Gastrocnemius medialis (tissue), 4 donors: ENCODE measurements around the gene ZFP1. TPM values are rescaled to one million over a fixed set of nuclear protein-coding genes. Genes with fewer than 3 reads are reported as not detected.

ENCODE experiments used
- ATAC-seq, 2 donors: fragments of 150-250 bp; one replicate each; pipeline ENCODE4 v1.9.1; 2016
- DNase-seq, 2 donors: peaks; one replicate each; pipeline ENCODE4 v3.0.0-alpha.2; 2019
- H3K27ac ChIP-seq, 4 donors: fragments of 200-600 bp; sonication (generic); 1 replicate in 1 of 4; 2 replicates in 3 of 4; pipeline ENCODE4 v1.5.1; 2016 to 2018; ENCODE audit warnings: mild to moderate bottlenecking in 2 of 4, moderate library complexity in 1 of 4
- H3K27me3 ChIP-seq, 3 donors: fragments of 200-600 bp; sonication (generic) in 2 of 3; 1 replicate in 1 of 3; 2 replicates in 2 of 3; pipeline versions ENCODE4 v1.5.1 to v1.6.0; 2016 to 2019; ENCODE audit warnings: mild to moderate bottlenecking in 1 of 3, moderate library complexity in 1 of 3
- H3K36me3 ChIP-seq, 2 donors: fragments of 200-600 bp; sonication (generic) in 1 of 2; one replicate each; pipeline ENCODE4 v1.5.1; 2017 to 2018
- H3K4me1 ChIP-seq, 2 donors: fragments of 200-600 bp; sonication (generic) in 1 of 2; one replicate each; pipeline ENCODE4 v1.5.1; 2016 to 2017; ENCODE audit warnings: mild to moderate bottlenecking in 2 of 2
- H3K4me3 ChIP-seq, 4 donors: fragments of 200-600 bp; sonication (generic) in 3 of 4; 1 replicate in 1 of 4; 2 replicates in 3 of 4; pipeline ENCODE4 v1.5.1; 2016 to 2019; ENCODE audit warnings: mild to moderate bottlenecking in 2 of 4
- H3K9me3 ChIP-seq, 3 donors: fragments of 200-600 bp; sonication (generic) in 2 of 3; 1 replicate in 1 of 3; 2 replicates in 2 of 3; pipeline ENCODE4 v1.5.1; 2016 to 2019
- CTCF ChIP-seq, 5 experiments: fragments of 450-650 bp in 3 of 5; fragments of 200-600 bp in 2 of 5; sonication (generic) in 2 of 5; IDR thresholded peaks in 4 of 5; conservative IDR thresholded peaks in 1 of 5; 1 replicate in 4 of 5; 2 replicates in 1 of 5; pipeline ENCODE4 v1.5.1; 2016 to 2019; ENCODE audit warnings: antibody characterized with exemption in 5 of 5, mild to moderate bottlenecking in 3 of 5, moderate library complexity in 3 of 5
- POLR2A ChIP-seq, 2 donors: fragments of 450-650 bp; IDR thresholded peaks; one replicate each; pipeline ENCODE4 v1.6.1; 2017; ENCODE audit warnings: antibody characterized with exemption in 2 of 2, mild to moderate bottlenecking in 2 of 2, moderate library complexity in 2 of 2
- in situ Hi-C, 4 donors: fragments of 200-750 bp; cut with MboI; loops; one replicate each; pipeline versions ENCODE4 v1.15.0 to v1.8.0; 2017; ENCODE audit warnings: low sequenced_read_pairs in 4 of 4
- intact Hi-C: fragments of 100-400 bp; cut with DNase I; formaldehyde crosslinking; loops from one replicate; pipeline ENCODE4 v1.15.1; 2023; ENCODE audit warnings: low total_unique reads
- total RNA-seq, 4 donors: library from RNA; depleted of rRNA; stranded (reverse); fragments of >200 nt; gene quantifications; one replicate each; pipeline versions ENCODE4 v1.1.0 to v1.2.3, GENCODE V29; 2016

ZFP1 gene
- total RNA-seq, 4 donors from 2014 or later = 4.1 to 11.0 (median 6.5) TPM

- in situ Hi-C loops (loop anchor here in 1 of 4 donors (25.0 kb wide), 1 partner anchor 581 kb away; no protein-coding TSS in a partner anchor), intact Hi-C loops (no loop called here)
- Histone ChIP-seq H3K27me3 (no peaks in the 10 kb centered on the region), H3K4me3 (no peak overlapping the region), H3K4me1 (no peaks in the 10 kb centered on the region), H3K9me3 (peaks cover 0 to 3% (median 3%) of the 10 kb centered on the region in 3 donors), H3K36me3 (no peaks in the 10 kb centered on the region), H3K27ac (no peak overlapping the region)
- ATAC-seq (no peak), DNase-seq (no peak)
- TF ChIP-seq POLR2A (IDR thresholded peaks at IDR 0.05) = no peak
- no peak for TF ChIP-seq CTCF (IDR thresholded peaks at IDR 0.05 in 4 of 5, conservative IDR thresholded peaks at IDR 0.05 in 1 of 5)
Measured at GRCh38 chr16:75181630-75182029, 33.3 kb downstream of the ZFP1 start.

GRCh38 chr16:75188832-75189477 is 40.6 kb downstream of the ZFP1 start:
- ATAC-seq = no peak
- DNase-seq = no peak
- H3K4me1 ChIP-seq = no peaks in the 10 kb centered on the region
- H3K36me3 ChIP-seq = no peaks in the 10 kb centered on the region
- H3K27ac ChIP-seq = no peak overlapping the region
- no peaks in the 10 kb centered on the region for H3K9me3 ChIP-seq
- intact Hi-C loops (no loop called here), in situ Hi-C loops (loop anchor here in 1 of 4 donors (25.0 kb wide), 1 partner anchor 573 kb away; no protein-coding TSS in a partner anchor)
- no peaks in the 10 kb centered on the region for H3K27me3 ChIP-seq
- no peak overlapping the region for H3K4me3 ChIP-seq
- no peak for TF ChIP-seq POLR2A (IDR thresholded peaks at IDR 0.05)

- H3K27ac ChIP-seq = no peak overlapping the region
- H3K36me3 ChIP-seq = no peaks in the 10 kb centered on the region
- H3K27me3 ChIP-seq = no peaks in the 10 kb centered on the region
- TF ChIP-seq CTCF (IDR thresholded peaks at IDR 0.05 in 4 of 5, conservative IDR thresholded peaks at IDR 0.05 in 1 of 5) (no peak), POLR2A (IDR thresholded peaks at IDR 0.05) (no peak)
- H3K4me1 ChIP-seq = no peaks in the 10 kb centered on the region
- DNase-seq (no peak), ATAC-seq (no peak)
- no peak overlapping the region for H3K4me3 ChIP-seq
- in situ Hi-C loops (loop anchor here in 1 of 4 donors (10.0 to 25.0 kb wide), 2 partner anchors 215 to 573 kb away; no protein-coding TSS in a partner anchor), intact Hi-C loops (no loop called here)
- no peaks in the 10 kb centered on the region for H3K9me3 ChIP-seq
Measured at GRCh38 chr16:75189638-75190245, 41.4 kb downstream of the ZFP1 start.

GRCh38 chr16:75192606-75193264 is 44.4 kb downstream of the ZFP1 start:
- TF ChIP-seq POLR2A (IDR thresholded peaks at IDR 0.05) (no peak), CTCF (IDR thresholded peaks at IDR 0.05 in 4 of 5, conservative IDR thresholded peaks at IDR 0.05 in 1 of 5) (no peak)
- Histone ChIP-seq H3K36me3 (no peaks in the 10 kb centered on the region), H3K4me3 (no peak overlapping the region), H3K9me3 (no peaks in the 10 kb centered on the region), H3K27me3 (peaks cover 0 to 3% (median 2%) of the 10 kb centered on the region in 3 donors), H3K27ac (no peak overlapping the region), H3K4me1 (no peaks in the 10 kb centered on the region)
- no peak for ATAC-seq
- intact Hi-C loops = no loop called here
- DNase-seq = no peak
- in situ Hi-C loops = loop anchor here in 1 of 4 donors (10.0 to 25.0 kb wide), 2 partner anchors 212 to 570 kb away; no protein-coding TSS in a partner anchor

GRCh38 chr16:75193265-75193650 is 44.9 kb downstream of the ZFP1 start:
- TF ChIP-seq POLR2A (IDR thresholded peaks at IDR 0.05) (no peak), CTCF (IDR thresholded peaks at IDR 0.05 in 4 of 5, conservative IDR thresholded peaks at IDR 0.05 in 1 of 5) (no peak)
- Histone ChIP-seq H3K36me3 (no peaks in the 10 kb centered on the region), H3K27me3 (peaks cover 0 to 7% (median 6%) of the 10 kb centered on the region in 3 donors), H3K4me3 (no peak overlapping the region), H3K27ac (no peak overlapping the region), H3K9me3 (no peaks in the 10 kb centered on the region), H3K4me1 (no peaks in the 10 kb centered on the region)
- intact Hi-C loops = no loop called here
- DNase-seq (no peak), ATAC-seq (no peak)
- in situ Hi-C loops = loop anchor here in 1 of 4 donors (10.0 to 25.0 kb wide), 2 partner anchors 212 to 569 kb away; no protein-coding TSS in a partner anchor
